HG03432 (cell line): ENCODE results near the gene RAMP3.
"Not testable (repeated sequence)": the region's sequence is repeated elsewhere in the genome, so short reads cannot be mapped to it uniquely, and the experiment has no call there.

ENCODE experiments used
- ATAC-seq: cut with Tn5 transposase; IDR thresholded peaks from one replicate; pipeline ENCODE4 v1.9.1; 2021; ENCODE audit warnings: mild to moderate bottlenecking, moderate library complexity; ENCODE audit not compliant: unreplicated experiment

The RAMP3 gene

GRCh38 chr7:45157653-45158401, at the start of gene RAMP3:
RAMP3 (plus strand) TSS chr7:45157791; CDS start chr7:45157829, 38 bp downstream.
- ATAC-seq = no peak

- no peak for ATAC-seq
Measured at GRCh38 chr7:45108863-45109262, 48.7 kb upstream of the RAMP3 start.

GRCh38 chr7:45111298-45112223, 46.0 kb upstream of the RAMP3 start, which contains the start of gene TBRG4:
TBRG4 (minus strand) TSS chr7:45111697; CDS start chr7:45109237, 2,460 bp downstream.
- ATAC-seq = peak; percentile 95

GRCh38 chr7:45112648-45113047, 44.9 kb upstream of the RAMP3 start:
- ATAC-seq = no peak

GRCh38 chr7:45114257-45114656, 43.3 kb upstream of the RAMP3 start:
- not testable (repeated sequence) for ATAC-seq

- no peak for ATAC-seq
Measured at GRCh38 chr7:45114926-45115325, 42.7 kb upstream of the RAMP3 start.

- ATAC-seq = no peak
Measured at GRCh38 chr7:45116048-45116447, 41.5 kb upstream of the RAMP3 start.

- ATAC-seq = no peak
Measured at GRCh38 chr7:45117582-45117981, 40.0 kb upstream of the RAMP3 start.

GRCh38 chr7:45118292-45118691, 39.3 kb upstream of the RAMP3 start:
- no peak for ATAC-seq

- no peak for ATAC-seq
Measured at GRCh38 chr7:45118889-45119331, 38.7 kb upstream of the RAMP3 start.

GRCh38 chr7:45119550-45119949, 38.0 kb upstream of the RAMP3 start:
- no peak for ATAC-seq

- ATAC-seq = no peak
Measured at GRCh38 chr7:45122975-45123860, 34.4 kb upstream of the RAMP3 start.

GRCh38 chr7:45123913-45124710, 33.5 kb upstream of the RAMP3 start:
- ATAC-seq = no peak

- no peak for ATAC-seq
Measured at GRCh38 chr7:45125193-45125904, 32.2 kb upstream of the RAMP3 start.

- no peak for ATAC-seq
Measured at GRCh38 chr7:45126201-45126600, 31.4 kb upstream of the RAMP3 start.

GRCh38 chr7:45126920-45127319, 30.7 kb upstream of the RAMP3 start:
- no peak for ATAC-seq

- ATAC-seq = no peak
Measured at GRCh38 chr7:45129181-45129800, 28.3 kb upstream of the RAMP3 start.

- no peak for ATAC-seq
Measured at GRCh38 chr7:45129906-45130305, 27.7 kb upstream of the RAMP3 start.

GRCh38 chr7:45130910-45131309, 26.7 kb upstream of the RAMP3 start:
- ATAC-seq = no peak
